Measurements from ENCODE around the gene UGT1A8.

GRCh38 chr2:233671290-233672161 lies 54.1 kb downstream of the UGT1A8 start, which contains the start of gene UGT1A9:
- TF ChIP-seq GABPA (tag; conservative IDR thresholded peaks at IDR 0.05; ENCODE audit: low read depth) (no peak), GTF2B (IDR thresholded peaks at IDR 0.05; ENCODE audit: extremely low read depth, insufficient read length) (no peak), DDX20 (tag; IDR thresholded peaks at IDR 0.05; ENCODE audit: low read depth) (no peak), FOXA1 (IDR thresholded peaks at IDR 0.05; ENCODE audit: borderline replicate concordance) (no peak), POLR2A (conservative IDR thresholded peaks at IDR 0.05) (no peak), RBM39 (optimal IDR thresholded peaks at IDR 0.05; ENCODE audit: low read depth, low read length) (no peak), ZNF3 (CRISPR knock-in tag; IDR thresholded peaks at IDR 0.05) (no peak), E4F1 (CRISPR knock-in tag; IDR thresholded peaks at IDR 0.05; ENCODE audit: borderline replicate concordance) (no peak), CTCF (IDR thresholded peaks at IDR 0.05 in 2 of 3, conservative IDR thresholded peaks at IDR 0.05 in 1 of 3; ENCODE audit: insufficient read depth in 2 of 3, low read depth in 1 of 3, low read length in 3 of 3) (no peak)
